Measurements from ENCODE around the gene HCN1. TPM values are rescaled to one million over a fixed set of nuclear protein-coding genes. Genes with fewer than 3 reads are reported as not detected.
A peak's percentile ranks its signal among the peaks of the same experiment; 100 is the strongest.

HCN1 gene
- total and polyA plus RNA-seq, 2 of the 13 experiments (the other 11 are each of a cell fraction or from before 2014, with no cell fraction given), result not detected

DNA sequence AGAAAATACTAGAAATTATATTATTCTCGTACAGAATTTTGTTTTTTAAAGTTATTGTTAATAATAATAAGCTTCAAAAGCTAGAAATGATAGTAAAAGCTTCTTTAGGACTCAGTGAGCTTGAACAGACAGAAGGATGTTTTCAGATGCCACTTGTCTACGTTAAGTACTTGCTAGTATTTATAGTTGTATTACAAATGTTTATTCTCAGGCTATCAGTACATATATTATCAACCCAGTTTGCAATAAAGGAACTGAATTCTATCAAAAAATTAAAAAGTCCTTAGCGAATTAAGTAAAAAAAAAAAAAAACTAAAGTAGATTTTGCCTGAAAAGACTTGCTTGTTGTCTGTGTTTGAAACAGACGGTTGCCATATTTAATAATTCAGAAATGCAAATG lies 23.9 kb downstream of the HCN1 start:
- Histone ChIP-seq H4K20me1 (ENCODE audit: insufficient read depth, low read length) (no peaks in the 10 kb centered on the region), H3K27ac (ENCODE audit: extremely low read length, insufficient read depth, low read length) (no peak overlapping the region), H3K9ac (ENCODE audit: insufficient read depth, low read depth, low read length) (no peak overlapping the region), H3K4me1 (ENCODE audit: insufficient read depth, low read length) (no peaks in the 10 kb centered on the region), H3K36me3 (replicated peaks in 1 of 2; ENCODE audit: control insufficient read depth in 1 of 2, insufficient read depth in 2 of 2, low read length in 2 of 2) (no peaks in the 10 kb centered on the region), H3K9me3 (ENCODE audit: low read length) (peaks cover 60% of the 10 kb centered on the region), H2AFZ (ENCODE audit: low read length) (no peak overlapping the region), H3K79me2 (ENCODE audit: insufficient read depth, low read length) (no peaks in the 10 kb centered on the region), H3K4me2 (ENCODE audit: low read depth, low read length) (no peak overlapping the region), H3K4me3 (replicated peaks in 1 of 3; ENCODE audit: insufficient read depth in 1 of 3, low read depth in 2 of 3, low read length in 3 of 3) (no peak overlapping the region), H3K27me3 (ENCODE audit: control insufficient read depth in 1 of 2, insufficient read depth in 2 of 2, low read length in 2 of 2) (no peaks in the 10 kb centered on the region; a peak in 1 of 5 replicates)
- ATAC-seq (no peak), DNase-seq (ENCODE audit: low spot score) (no peak), FAIRE-seq (no peak)
- 3% methylated on average over 4 of the region's 4 CpGs for WGBS (ENCODE audit: low lambda C conversion rate)
- TF ChIP-seq ZNF75D (CRISPR knock-in tag; IDR thresholded peaks at IDR 0.05; ENCODE audit: borderline replicate concordance), result no peak
- peak; percentile 14; the same call in 1 of the 2 replicates for TF ChIP-seq ATF7 (IDR thresholded peaks at IDR 0.05)
- TF ChIP-seq ATF7 (CRISPR knock-in tag; IDR thresholded peaks at IDR 0.05), result no peak
- ChIA-PET CTCF (ENCODE audit: low intra/inter-chr PET ratio, low total read pairs) (no interaction called here), POLR2A (no interaction called here)
- intact Hi-C loops (cut with micrococcal nuclease; ENCODE audit: unreplicated experiment) (no loop called here), in situ Hi-C loops (cut with HindIII; ENCODE audit: extremely low pct_ligation_motif_present, low pct_unique_long_range_greater_than_20kb) (no loop called here)
- BruUV-seq (replicated peaks), result no TSS peak

DNA sequence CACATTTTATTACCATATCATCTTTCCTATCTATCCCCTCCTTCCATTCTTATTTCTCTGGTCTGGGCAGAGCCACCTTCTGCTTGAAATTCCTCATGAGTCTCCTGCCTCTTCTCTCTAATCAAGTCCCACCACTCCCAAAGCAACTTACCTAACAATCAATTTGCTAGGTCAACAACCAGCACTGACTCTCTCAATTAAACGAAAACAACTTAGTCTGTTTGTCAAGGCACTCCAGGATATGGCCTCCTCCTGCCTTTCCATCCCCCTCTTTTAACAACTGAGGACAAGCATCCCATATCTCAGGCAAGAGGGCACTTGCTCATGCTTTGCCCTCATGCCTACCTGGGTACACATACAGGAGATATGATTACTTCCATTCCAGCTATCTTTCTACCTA lies 47.4 kb downstream of the HCN1 start:
- DNase-seq (ENCODE audit: low spot score), result no peak
- CTCF ChIA-PET (ENCODE audit: low intra/inter-chr PET ratio, low total read pairs), result no interaction called here
- H3K9me3 ChIP-seq (ENCODE audit: low read length), result peaks cover 31% of the 10 kb centered on the region
- no peak overlapping the region for H3K9ac ChIP-seq (ENCODE audit: insufficient read depth, low read depth, low read length)
- BruUV-seq (replicated peaks), result no TSS peak
- no peak overlapping the region for H3K4me3 ChIP-seq (replicated peaks in 1 of 3; ENCODE audit: insufficient read depth in 1 of 3, low read depth in 2 of 3, low read length in 3 of 3)
- intact Hi-C loops (cut with micrococcal nuclease; ENCODE audit: unreplicated experiment) (no loop called here), in situ Hi-C loops (cut with HindIII; ENCODE audit: extremely low pct_ligation_motif_present, low pct_unique_long_range_greater_than_20kb) (no loop called here)
- H3K4me2 ChIP-seq (ENCODE audit: low read depth, low read length), result no peak overlapping the region
- H2AFZ ChIP-seq (ENCODE audit: low read length), result no peak overlapping the region
- 5% methylated on average over 1 of the region's 1 CpG for WGBS (ENCODE audit: low lambda C conversion rate)
- POLR2A ChIA-PET, result no interaction called here
- TF ChIP-seq EZH2 (conservative IDR thresholded peaks at IDR 0.05; ENCODE audit: low read depth, low read length) (no peak), HES4 (CRISPR knock-in tag; IDR thresholded peaks at IDR 0.05; ENCODE audit: borderline replicate concordance) (no peak), IKZF1 (IDR thresholded peaks at IDR 0.05) (no peak)
- ATAC-seq, result no peak
- H4K20me1 ChIP-seq (ENCODE audit: insufficient read depth, low read length), result no peaks in the 10 kb centered on the region
- H3K79me2 ChIP-seq (ENCODE audit: insufficient read depth, low read length), result no peaks in the 10 kb centered on the region
- H3K27ac ChIP-seq (ENCODE audit: extremely low read length, insufficient read depth, low read length), result no peak overlapping the region
- no peak for FAIRE-seq
- H3K27me3 ChIP-seq (ENCODE audit: control insufficient read depth in 1 of 2, insufficient read depth in 2 of 2, low read length in 2 of 2), result no peaks in the 10 kb centered on the region
- no peaks in the 10 kb centered on the region for H3K36me3 ChIP-seq (replicated peaks in 1 of 2; ENCODE audit: control insufficient read depth in 1 of 2, insufficient read depth in 2 of 2, low read length in 2 of 2)
- H3K4me1 ChIP-seq (ENCODE audit: insufficient read depth, low read length), result no peaks in the 10 kb centered on the region

Data from HepG2 (cell line).